ENCODE measurements around the gene POLA1.

POLA1 gene

DNA sequence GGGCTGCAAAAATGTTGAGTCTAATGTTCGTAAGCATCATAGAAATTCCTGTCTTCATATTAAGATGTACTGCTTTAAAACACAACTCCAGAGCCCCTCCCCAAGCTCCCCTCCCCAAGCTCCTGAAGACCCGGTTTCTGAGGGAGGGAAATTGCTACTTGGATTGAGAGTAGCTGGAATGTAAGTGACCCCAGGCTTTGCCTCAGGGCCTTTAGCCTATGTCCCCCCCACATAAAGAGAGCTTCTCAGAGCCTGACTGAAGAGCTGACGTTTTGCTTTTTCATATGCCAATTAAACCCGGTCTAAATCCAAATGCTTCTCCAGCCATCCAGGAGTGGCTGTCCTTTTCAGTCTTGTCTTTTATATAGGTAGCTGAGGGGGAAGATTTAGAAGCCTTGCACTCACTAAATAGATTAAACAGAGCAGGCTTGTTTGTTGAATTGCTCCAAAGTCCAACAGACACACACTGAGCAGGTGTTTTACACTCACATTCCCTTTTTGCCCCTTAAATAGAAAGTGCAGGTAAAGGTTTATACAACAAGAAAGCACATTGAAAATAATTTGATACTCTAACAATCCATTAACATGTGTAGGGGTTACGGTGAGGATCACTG is 302.5 kb downstream of the POLA1 start:
- no peak for DNase-seq (ENCODE audit: low read depth in 1 of 2, low spot score in 1 of 2)
- no peak for TF ChIP-seq SPI1 (IDR thresholded peaks at IDR 0.05; ENCODE audit: borderline replicate concordance, low read depth)
- no peak for TF ChIP-seq POLR2AphosphoS5 (IDR thresholded peaks at IDR 0.05; ENCODE audit: low read depth)
- TF ChIP-seq GABPA (IDR thresholded peaks at IDR 0.05; ENCODE audit: low read depth) = no peak
- TF ChIP-seq, protein P1, sequence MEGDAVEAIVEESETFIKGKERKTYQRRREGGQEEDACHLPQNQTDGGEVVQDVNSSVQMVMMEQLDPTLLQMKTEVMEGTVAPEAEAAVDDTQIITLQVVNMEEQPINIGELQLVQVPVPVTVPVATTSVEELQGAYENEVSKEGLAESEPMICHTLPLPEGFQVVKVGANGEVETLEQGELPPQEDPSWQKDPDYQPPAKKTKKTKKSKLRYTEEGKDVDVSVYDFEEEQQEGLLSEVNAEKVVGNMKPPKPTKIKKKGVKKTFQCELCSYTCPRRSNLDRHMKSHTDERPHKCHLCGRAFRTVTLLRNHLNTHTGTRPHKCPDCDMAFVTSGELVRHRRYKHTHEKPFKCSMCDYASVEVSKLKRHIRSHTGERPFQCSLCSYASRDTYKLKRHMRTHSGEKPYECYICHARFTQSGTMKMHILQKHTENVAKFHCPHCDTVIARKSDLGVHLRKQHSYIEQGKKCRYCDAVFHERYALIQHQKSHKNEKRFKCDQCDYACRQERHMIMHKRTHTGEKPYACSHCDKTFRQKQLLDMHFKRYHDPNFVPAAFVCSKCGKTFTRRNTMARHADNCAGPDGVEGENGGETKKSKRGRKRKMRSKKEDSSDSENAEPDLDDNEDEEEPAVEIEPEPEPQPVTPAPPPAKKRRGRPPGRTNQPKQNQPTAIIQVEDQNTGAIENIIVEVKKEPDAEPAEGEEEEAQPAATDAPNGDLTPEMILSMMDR (IDR thresholded peaks at IDR 0.05; ENCODE audit: insufficient read depth, low read length) = no peak
- TF ChIP-seq, protein P2, sequence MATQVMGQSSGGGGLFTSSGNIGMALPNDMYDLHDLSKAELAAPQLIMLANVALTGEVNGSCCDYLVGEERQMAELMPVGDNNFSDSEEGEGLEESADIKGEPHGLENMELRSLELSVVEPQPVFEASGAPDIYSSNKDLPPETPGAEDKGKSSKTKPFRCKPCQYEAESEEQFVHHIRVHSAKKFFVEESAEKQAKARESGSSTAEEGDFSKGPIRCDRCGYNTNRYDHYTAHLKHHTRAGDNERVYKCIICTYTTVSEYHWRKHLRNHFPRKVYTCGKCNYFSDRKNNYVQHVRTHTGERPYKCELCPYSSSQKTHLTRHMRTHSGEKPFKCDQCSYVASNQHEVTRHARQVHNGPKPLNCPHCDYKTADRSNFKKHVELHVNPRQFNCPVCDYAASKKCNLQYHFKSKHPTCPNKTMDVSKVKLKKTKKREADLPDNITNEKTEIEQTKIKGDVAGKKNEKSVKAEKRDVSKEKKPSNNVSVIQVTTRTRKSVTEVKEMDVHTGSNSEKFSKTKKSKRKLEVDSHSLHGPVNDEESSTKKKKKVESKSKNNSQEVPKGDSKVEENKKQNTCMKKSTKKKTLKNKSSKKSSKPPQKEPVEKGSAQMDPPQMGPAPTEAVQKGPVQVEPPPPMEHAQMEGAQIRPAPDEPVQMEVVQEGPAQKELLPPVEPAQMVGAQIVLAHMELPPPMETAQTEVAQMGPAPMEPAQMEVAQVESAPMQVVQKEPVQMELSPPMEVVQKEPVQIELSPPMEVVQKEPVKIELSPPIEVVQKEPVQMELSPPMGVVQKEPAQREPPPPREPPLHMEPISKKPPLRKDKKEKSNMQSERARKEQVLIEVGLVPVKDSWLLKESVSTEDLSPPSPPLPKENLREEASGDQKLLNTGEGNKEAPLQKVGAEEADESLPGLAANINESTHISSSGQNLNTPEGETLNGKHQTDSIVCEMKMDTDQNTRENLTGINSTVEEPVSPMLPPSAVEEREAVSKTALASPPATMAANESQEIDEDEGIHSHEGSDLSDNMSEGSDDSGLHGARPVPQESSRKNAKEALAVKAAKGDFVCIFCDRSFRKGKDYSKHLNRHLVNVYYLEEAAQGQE (IDR thresholded peaks at IDR 0.05; ENCODE audit: insufficient replicate concordance, low read depth) = no peak

DNA sequence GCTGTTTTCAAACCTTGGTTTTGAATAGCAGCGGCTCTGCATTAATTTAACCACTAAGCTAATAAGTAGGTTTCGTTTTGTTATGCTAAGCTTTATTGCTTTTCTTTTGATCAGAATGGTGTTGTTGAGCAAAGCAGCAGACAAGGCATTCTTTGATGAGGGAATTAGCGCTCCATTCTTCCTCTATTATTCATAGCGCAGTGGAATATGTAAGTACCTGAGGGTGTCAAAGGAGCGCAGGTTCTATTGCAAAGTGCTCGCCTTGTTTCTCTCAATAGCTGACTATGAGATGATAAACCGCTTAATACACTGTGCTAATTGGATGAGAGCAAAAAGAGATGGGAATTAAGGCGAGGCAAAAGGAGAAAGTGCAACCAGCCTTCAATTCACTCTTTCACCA is 305.8 kb downstream of the POLA1 start:
- no peak for DNase-seq (ENCODE audit: low read depth in 1 of 2, low spot score in 1 of 2)
- Histone ChIP-seq H3K27ac (replicated peaks) (no peak overlapping the region), H3K27me3 (ENCODE audit: insufficient read depth, poor library complexity, severe bottlenecking) (no peaks in the 10 kb centered on the region), H3K4me3 (replicated peaks; ENCODE audit: insufficient read depth, low read length) (no peak overlapping the region)
- TF ChIP-seq, protein P2 (IDR thresholded peaks at IDR 0.05; ENCODE audit: insufficient replicate concordance, low read depth) = no peak
- TF ChIP-seq, protein P1 (IDR thresholded peaks at IDR 0.05; ENCODE audit: insufficient read depth, low read length) = no peak
- TF ChIP-seq POLR2AphosphoS5 (IDR thresholded peaks at IDR 0.05; ENCODE audit: low read depth) (no peak), GABPA (IDR thresholded peaks at IDR 0.05; ENCODE audit: low read depth) (no peak), SPI1 (IDR thresholded peaks at IDR 0.05; ENCODE audit: borderline replicate concordance, low read depth) (no peak)

More for the DNA sequence above, 302.5 kb downstream of the POLA1 start:
- Histone ChIP-seq H3K27me3 (ENCODE audit: insufficient read depth, poor library complexity, severe bottlenecking) (no peaks in the 10 kb centered on the region), H3K27ac (replicated peaks) (no peak overlapping the region), H3K4me3 (replicated peaks; ENCODE audit: insufficient read depth, low read length) (no peak overlapping the region)

DNA sequence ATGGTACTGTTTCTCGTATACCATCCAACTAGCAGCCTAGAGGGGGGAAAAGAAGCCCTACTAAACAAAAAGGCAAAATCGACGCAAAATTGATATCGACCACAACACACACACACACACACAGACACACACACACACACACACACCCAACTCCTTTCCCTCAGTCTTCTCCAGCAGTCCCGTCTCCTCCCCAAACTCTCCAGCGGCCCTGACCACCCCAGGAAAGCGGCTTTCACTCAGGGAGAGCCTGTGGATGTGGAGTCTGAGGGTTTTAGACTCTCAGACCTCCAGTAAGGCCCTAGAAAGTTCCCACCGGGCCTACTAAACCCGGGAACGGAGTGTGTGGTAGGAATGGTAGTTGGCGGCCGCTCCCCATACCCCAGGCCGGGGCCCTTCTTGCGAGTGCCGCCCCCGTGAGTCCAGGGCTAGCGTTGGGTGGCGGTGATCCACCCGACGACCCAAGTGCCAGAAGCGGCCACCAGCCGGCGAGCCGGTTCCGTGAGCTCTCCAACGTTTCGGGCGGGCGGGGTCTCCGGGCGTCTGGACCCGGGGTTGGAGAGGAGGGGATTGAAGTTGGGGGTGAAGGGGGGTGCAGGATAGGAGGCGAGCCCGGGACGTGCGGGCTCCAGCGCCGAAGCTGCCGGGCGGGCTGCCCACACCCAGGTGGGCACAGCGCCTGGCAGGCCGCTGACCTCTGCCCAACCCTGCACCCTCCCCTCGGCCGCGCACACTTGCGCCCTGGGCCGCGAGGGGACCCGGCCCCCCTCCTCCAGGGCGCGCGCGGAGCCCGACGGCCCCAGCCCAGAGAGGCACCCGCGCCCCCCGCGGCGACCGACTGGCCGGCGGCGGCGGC is 308.3 kb downstream of the POLA1 start:
- Histone ChIP-seq H3K27me3 (ENCODE audit: insufficient read depth, poor library complexity, severe bottlenecking) (peaks cover 12% of the 10 kb centered on the region), H3K27ac (replicated peaks) (no peak overlapping the region), H3K4me3 (replicated peaks; ENCODE audit: insufficient read depth, low read length) (no peak overlapping the region)
- TF ChIP-seq, protein P1 (IDR thresholded peaks at IDR 0.05; ENCODE audit: insufficient read depth, low read length) = no peak
- TF ChIP-seq, protein P2 (IDR thresholded peaks at IDR 0.05; ENCODE audit: insufficient replicate concordance, low read depth) = no peak
- TF ChIP-seq SPI1 (IDR thresholded peaks at IDR 0.05; ENCODE audit: borderline replicate concordance, low read depth) = no peak
- no peak for TF ChIP-seq GABPA (IDR thresholded peaks at IDR 0.05; ENCODE audit: low read depth)
- no peak for TF ChIP-seq POLR2AphosphoS5 (IDR thresholded peaks at IDR 0.05; ENCODE audit: low read depth)
- DNase-seq (ENCODE audit: low read depth in 1 of 2, low spot score in 1 of 2) = no peak

All from HL-60 (cell line).